Astrocyte (in vitro differentiated cells and primary cell): ENCODE data around the gene C5orf15.

Experiments
- EZH2 ChIP-seq: IDR thresholded peaks from 2 replicates; pipeline ENCODE4 v1.6.1; 2012; ENCODE audit warnings: mild to moderate bottlenecking, low read length, inconsistent platforms; ENCODE audit not compliant: insufficient read depth
- TF ChIP-seq, protein P1 (sequence below): IDR thresholded peaks from 2 replicates; pipeline ENCODE4 v1.5.1; 2011; ENCODE audit warnings: low read depth, mild to moderate bottlenecking, inconsistent platforms, low read length, moderate library complexity; ENCODE audit not compliant: insufficient read depth

DNA sequence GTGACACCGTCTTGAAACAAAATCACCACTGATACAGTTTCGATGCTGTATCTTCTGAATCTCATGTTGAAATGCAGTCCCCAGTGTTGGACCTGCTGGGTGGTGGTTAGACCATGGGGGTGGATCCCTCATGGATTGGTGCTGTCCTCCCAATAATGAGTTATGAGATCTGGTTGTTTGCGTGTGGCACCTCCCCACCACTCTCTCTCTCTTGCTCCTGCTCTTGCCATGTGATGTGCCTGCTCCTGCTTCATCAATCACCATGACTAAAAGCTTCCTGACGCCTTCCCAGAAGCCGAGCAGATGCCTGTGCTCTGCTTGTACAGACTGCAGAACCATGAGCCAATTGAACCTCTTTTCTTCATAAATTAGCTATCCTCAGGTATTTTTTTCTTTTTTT lies 15.2 kb upstream of the C5orf15 start:
- TF ChIP-seq, protein P1, sequence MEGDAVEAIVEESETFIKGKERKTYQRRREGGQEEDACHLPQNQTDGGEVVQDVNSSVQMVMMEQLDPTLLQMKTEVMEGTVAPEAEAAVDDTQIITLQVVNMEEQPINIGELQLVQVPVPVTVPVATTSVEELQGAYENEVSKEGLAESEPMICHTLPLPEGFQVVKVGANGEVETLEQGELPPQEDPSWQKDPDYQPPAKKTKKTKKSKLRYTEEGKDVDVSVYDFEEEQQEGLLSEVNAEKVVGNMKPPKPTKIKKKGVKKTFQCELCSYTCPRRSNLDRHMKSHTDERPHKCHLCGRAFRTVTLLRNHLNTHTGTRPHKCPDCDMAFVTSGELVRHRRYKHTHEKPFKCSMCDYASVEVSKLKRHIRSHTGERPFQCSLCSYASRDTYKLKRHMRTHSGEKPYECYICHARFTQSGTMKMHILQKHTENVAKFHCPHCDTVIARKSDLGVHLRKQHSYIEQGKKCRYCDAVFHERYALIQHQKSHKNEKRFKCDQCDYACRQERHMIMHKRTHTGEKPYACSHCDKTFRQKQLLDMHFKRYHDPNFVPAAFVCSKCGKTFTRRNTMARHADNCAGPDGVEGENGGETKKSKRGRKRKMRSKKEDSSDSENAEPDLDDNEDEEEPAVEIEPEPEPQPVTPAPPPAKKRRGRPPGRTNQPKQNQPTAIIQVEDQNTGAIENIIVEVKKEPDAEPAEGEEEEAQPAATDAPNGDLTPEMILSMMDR: no peak
- TF ChIP-seq EZH2: no peak
